Panc1 (cell line): ENCODE results near the gene SCIMP. TPM values are rescaled to one million over a fixed set of nuclear protein-coding genes. Genes with fewer than 3 reads are reported as not detected.

ENCODE experiments used
- ATAC-seq: fragments of 200-7000 bp; cut with Tn5 transposase; 2 replicates; pipeline ENCODE4 v1.9.1; 2020; ENCODE audit warnings: mild to moderate bottlenecking, moderate library complexity
- BruUV-seq: library from RNA; stranded (reverse); fragments of 400-500 nt; replicated peaks from 2 replicates; lab custom pipeline; 2021; lab: Mats Ljungman, UMichigan
- CTCF ChIA-PET: fragments of 300-600 bp; sonication (Branson Sonifier 250); formaldehyde crosslinking; loops from one replicate; lab custom pipeline; 2022; ENCODE audit warnings: antibody characterized with exemption; lab: Charles Lee
- POLR2A ChIA-PET: fragments of 300-600 bp; sonication (Branson Sonifier 250); formaldehyde crosslinking; loops from one replicate; lab custom pipeline; 2022; ENCODE audit warnings: antibody characterized with exemption; lab: Charles Lee
- DNase-seq: peaks from one replicate; pipeline ENCODE4 v3.0.0-alpha.2; 2010; ENCODE audit warnings: low read depth, low spot score
- H3K27ac ChIP-seq: 2 replicates; pipeline ENCODE4 v1.5.1; 2011; ENCODE audit warnings: mild to moderate bottlenecking, low read length, inconsistent platforms
- H3K27me3 ChIP-seq: fragments of 200-500 bp; sonication (Bioruptor generic); 2 replicates; pipeline ENCODE4 v1.6.0; 2014; ENCODE audit warnings: low read length, inconsistent platforms; ENCODE audit not compliant: control insufficient read depth, insufficient read depth
- H3K36me3 ChIP-seq: fragments of 200-500 bp; sonication (Bioruptor generic); 2 replicates; pipeline ENCODE4 v1.5.1; 2014; ENCODE audit warnings: inconsistent platforms, mild to moderate bottlenecking, low read length, moderate library complexity; ENCODE audit not compliant: control insufficient read depth, insufficient read depth
- H3K4me1 ChIP-seq: 2 replicates; pipeline ENCODE4 v1.5.1; 2011; ENCODE audit warnings: inconsistent platforms, mild to moderate bottlenecking, low read length, moderate library complexity; ENCODE audit not compliant: control insufficient read depth, insufficient read depth
- H3K4me3 ChIP-seq, 2 experiments: 2 replicates each; pipeline ENCODE4 v1.5.1; 2011 to 2012; ENCODE audit warnings: low read depth in 2 of 2, low read length in 2 of 2, mild to moderate bottlenecking in 2 of 2, inconsistent platforms in 1 of 2, moderate library complexity in 1 of 2
- H3K9me3 ChIP-seq: fragments of 200-500 bp; sonication (Bioruptor generic); 2 replicates; pipeline ENCODE4 v1.5.1; 2014; ENCODE audit warnings: low read depth, mild to moderate bottlenecking, inconsistent platforms, low read length, moderate library complexity; ENCODE audit not compliant: control insufficient read depth, insufficient read depth
- POLR2AphosphoS5 ChIP-seq: IDR thresholded peaks from 2 replicates; pipeline ENCODE4 v1.6.1; 2012; ENCODE audit warnings: mild to moderate bottlenecking, low read depth, low read length, moderate library complexity
- REST ChIP-seq, 2 experiments: IDR thresholded peaks; 2 replicates each; pipeline ENCODE4 v1.6.1; 2011 to 2012; ENCODE audit warnings: low read depth in 2 of 2, control low read depth in 1 of 2, low read length in 1 of 2, mild to moderate bottlenecking in 1 of 2, moderate library complexity in 1 of 2; ENCODE audit not compliant: insufficient read depth in 1 of 2
- SIN3A ChIP-seq: IDR thresholded peaks from 2 replicates; pipeline ENCODE4 v1.6.1; 2012; ENCODE audit warnings: low read depth, mild to moderate bottlenecking, low read length, moderate library complexity, borderline replicate concordance; ENCODE audit not compliant: insufficient read depth
- TCF7L2 ChIP-seq: IDR thresholded peaks from 2 replicates; pipeline ENCODE4 v1.6.1; 2011; ENCODE audit warnings: mild to moderate bottlenecking, low read depth, low read length, inconsistent platforms
- in situ Hi-C: cut with HindIII; loops from 2 replicates; pipeline ENCODE4 v1.10.0; 2016; ENCODE audit warnings: low sequenced_read_pairs, low pct_unique_long_range_greater_than_20kb
- intact Hi-C: fragments of 100-400 bp; cut with micrococcal nuclease; formaldehyde crosslinking; loops from one replicate; pipeline ENCODE4 v1.10.0; 2022; ENCODE audit not compliant: unreplicated experiment
- total RNA-seq: library from RNA; stranded (reverse); gene quantifications from one replicate; pipeline ENCODE4 v1.2.1, GENCODE V29; 2021; ENCODE audit not compliant: unreplicated experiment
- TF ChIP-seq, protein P1 (sequence below): fragments of 450-650 bp; IDR thresholded peaks from 2 replicates; pipeline ENCODE4 v1.5.1; 2017; ENCODE audit warnings: mild to moderate bottlenecking

Gene SCIMP
- total RNA-seq, 1 experiment from 2014 or later, result not detected

GRCh38 chr17:5201011-5201410, 33.6 kb downstream of the SCIMP start:
- no peak for ATAC-seq
- no peak for DNase-seq
- Histone ChIP-seq H3K27me3 (no peaks in the 10 kb centered on the region), H3K36me3 (no peaks in the 10 kb centered on the region), H3K9me3 (no peaks in the 10 kb centered on the region), H3K27ac (no peak overlapping the region), H3K4me1 (peaks cover 4% of the 10 kb centered on the region), H3K4me3 (no peak overlapping the region)
- CTCF ChIA-PET, result interaction anchor here (0.6 kb wide), 1 partner anchor 31 kb away, joined by 3 read pairs; no protein-coding TSS in a partner anchor
- in situ Hi-C loops, result no loop called here
- intact Hi-C loops, result no loop called here
- TF ChIP-seq SIN3A (no peak), REST (IDR thresholded peaks at IDR 0.05; ENCODE audit: insufficient read depth in 1 of 2, low read depth in 2 of 2, low read length in 1 of 2) (no peak), POLR2AphosphoS5 (no peak), TCF7L2 (no peak)
- TF ChIP-seq, protein P1, sequence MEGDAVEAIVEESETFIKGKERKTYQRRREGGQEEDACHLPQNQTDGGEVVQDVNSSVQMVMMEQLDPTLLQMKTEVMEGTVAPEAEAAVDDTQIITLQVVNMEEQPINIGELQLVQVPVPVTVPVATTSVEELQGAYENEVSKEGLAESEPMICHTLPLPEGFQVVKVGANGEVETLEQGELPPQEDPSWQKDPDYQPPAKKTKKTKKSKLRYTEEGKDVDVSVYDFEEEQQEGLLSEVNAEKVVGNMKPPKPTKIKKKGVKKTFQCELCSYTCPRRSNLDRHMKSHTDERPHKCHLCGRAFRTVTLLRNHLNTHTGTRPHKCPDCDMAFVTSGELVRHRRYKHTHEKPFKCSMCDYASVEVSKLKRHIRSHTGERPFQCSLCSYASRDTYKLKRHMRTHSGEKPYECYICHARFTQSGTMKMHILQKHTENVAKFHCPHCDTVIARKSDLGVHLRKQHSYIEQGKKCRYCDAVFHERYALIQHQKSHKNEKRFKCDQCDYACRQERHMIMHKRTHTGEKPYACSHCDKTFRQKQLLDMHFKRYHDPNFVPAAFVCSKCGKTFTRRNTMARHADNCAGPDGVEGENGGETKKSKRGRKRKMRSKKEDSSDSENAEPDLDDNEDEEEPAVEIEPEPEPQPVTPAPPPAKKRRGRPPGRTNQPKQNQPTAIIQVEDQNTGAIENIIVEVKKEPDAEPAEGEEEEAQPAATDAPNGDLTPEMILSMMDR, result no peak
- POLR2A ChIA-PET, result no interaction called here
- no TSS peak for BruUV-seq

GRCh38 chr17:5200360-5200759, 34.3 kb downstream of the SCIMP start:
- no TSS peak for BruUV-seq
- in situ Hi-C loops, result no loop called here
- no peak for TF ChIP-seq TCF7L2
- no peak for TF ChIP-seq POLR2AphosphoS5
- TF ChIP-seq, protein P1, result no peak
- TF ChIP-seq SIN3A, result no peak
- TF ChIP-seq REST (IDR thresholded peaks at IDR 0.05; ENCODE audit: insufficient read depth in 1 of 2, low read depth in 2 of 2, low read length in 1 of 2), result no peak
- Histone ChIP-seq H3K4me3 (no peak overlapping the region), H3K27me3 (no peaks in the 10 kb centered on the region), H3K9me3 (no peaks in the 10 kb centered on the region), H3K27ac (no peak overlapping the region), H3K4me1 (peaks cover 4% of the 10 kb centered on the region), H3K36me3 (no peaks in the 10 kb centered on the region)
- intact Hi-C loops, result no loop called here
- DNase-seq (no peak), ATAC-seq (no peak)
- POLR2A ChIA-PET, result interaction anchor here (0.6 kb wide), 1 partner anchor 160 kb away, joined by 12 read pairs; no protein-coding TSS in a partner anchor
- CTCF ChIA-PET, result no interaction called here
